Upper lobe of right lung (tissue), 1 donor: ENCODE results near the gene MAP1LC3A. TPM values are rescaled to one million over a fixed set of nuclear protein-coding genes. Genes with fewer than 3 reads are reported as not detected.

Experiments used
- ATAC-seq: fragments of 200-7000 bp; cut with Tn5 transposase; one replicate; pipeline ENCODE4 v1.9.1; 2020; ENCODE audit warnings: mild to moderate bottlenecking, moderate library complexity
- DNase-seq: peaks from one replicate; pipeline ENCODE4 v3.0.0-alpha.2; 2020
- H3K27ac ChIP-seq: fragments of 200-600 bp; one replicate; pipeline ENCODE4 v1.8.0; 2022
- H3K27me3 ChIP-seq: fragments of 200-600 bp; one replicate; pipeline ENCODE4 v1.8.0; 2022; ENCODE audit warnings: mild to moderate bottlenecking
- H3K36me3 ChIP-seq: fragments of 200-600 bp; one replicate; pipeline ENCODE4 v1.8.0; 2022
- H3K4me1 ChIP-seq: fragments of 200-600 bp; one replicate; pipeline ENCODE4 v1.8.0; 2022
- H3K4me3 ChIP-seq: fragments of 200-600 bp; one replicate; pipeline ENCODE4 v1.8.0; 2022; ENCODE audit warnings: mild to moderate bottlenecking
- H3K9me3 ChIP-seq: fragments of 200-600 bp; one replicate; pipeline ENCODE4 v1.8.0; 2022
- intact Hi-C: fragments of 100-400 bp; cut with DNase I; formaldehyde crosslinking; loops from one replicate; pipeline ENCODE4 v1.11.0; 2022
- total RNA-seq: library from RNA; stranded (reverse); fragmentation: NEBNext Ultra II Directional; extraction: Animal tissue kit (Norgen Biotek cat#: 25700); gene quantifications from one replicate; pipeline ENCODE4 v1.2.1, GENCODE V29; 2021
- TF ChIP-seq, protein P1 (sequence below): fragments of 200-600 bp; IDR thresholded peaks from one replicate; pipeline ENCODE4 v1.8.0; 2022; ENCODE audit warnings: antibody characterized with exemption
- donor health status: DM: no; HTN: yes; CAD: no; lungs with severe emphysema.

Gene MAP1LC3A
- total RNA-seq, 1 donor from 2014 or later: 45.9 TPM

DNA sequence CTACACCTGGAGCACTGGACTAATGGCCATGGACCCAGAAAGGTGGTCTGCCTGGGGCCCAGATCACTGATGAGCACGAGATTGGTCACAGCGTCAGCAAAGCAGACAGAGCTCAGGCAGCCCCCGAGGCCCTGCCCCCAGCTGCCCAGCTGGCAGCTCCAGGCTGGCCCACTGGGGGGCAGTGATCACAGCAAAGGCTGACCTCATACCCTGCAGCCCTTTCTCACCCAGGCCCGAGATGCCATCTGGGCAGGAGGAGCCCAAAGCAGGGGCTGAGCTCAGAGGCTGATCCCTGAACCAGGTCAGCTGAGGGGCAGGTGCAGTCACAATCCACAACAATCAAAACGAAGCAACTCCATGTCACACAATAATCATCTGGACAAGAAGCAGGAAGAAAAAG lies 4.1 kb downstream of the MAP1LC3A start:
- H3K4me3 ChIP-seq: no peak overlapping the region
- H3K27me3 ChIP-seq: no peaks in the 10 kb centered on the region
- intact Hi-C loops: no loop called here
- H3K27ac ChIP-seq: no peak overlapping the region
- H3K36me3 ChIP-seq: no peaks in the 10 kb centered on the region
- TF ChIP-seq, protein P1, sequence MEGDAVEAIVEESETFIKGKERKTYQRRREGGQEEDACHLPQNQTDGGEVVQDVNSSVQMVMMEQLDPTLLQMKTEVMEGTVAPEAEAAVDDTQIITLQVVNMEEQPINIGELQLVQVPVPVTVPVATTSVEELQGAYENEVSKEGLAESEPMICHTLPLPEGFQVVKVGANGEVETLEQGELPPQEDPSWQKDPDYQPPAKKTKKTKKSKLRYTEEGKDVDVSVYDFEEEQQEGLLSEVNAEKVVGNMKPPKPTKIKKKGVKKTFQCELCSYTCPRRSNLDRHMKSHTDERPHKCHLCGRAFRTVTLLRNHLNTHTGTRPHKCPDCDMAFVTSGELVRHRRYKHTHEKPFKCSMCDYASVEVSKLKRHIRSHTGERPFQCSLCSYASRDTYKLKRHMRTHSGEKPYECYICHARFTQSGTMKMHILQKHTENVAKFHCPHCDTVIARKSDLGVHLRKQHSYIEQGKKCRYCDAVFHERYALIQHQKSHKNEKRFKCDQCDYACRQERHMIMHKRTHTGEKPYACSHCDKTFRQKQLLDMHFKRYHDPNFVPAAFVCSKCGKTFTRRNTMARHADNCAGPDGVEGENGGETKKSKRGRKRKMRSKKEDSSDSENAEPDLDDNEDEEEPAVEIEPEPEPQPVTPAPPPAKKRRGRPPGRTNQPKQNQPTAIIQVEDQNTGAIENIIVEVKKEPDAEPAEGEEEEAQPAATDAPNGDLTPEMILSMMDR: peak; percentile 40
- no peaks in the 10 kb centered on the region for H3K9me3 ChIP-seq
- H3K4me1 ChIP-seq: peaks cover 4% of the 10 kb centered on the region
- ATAC-seq: no peak
- no peak for DNase-seq

DNA sequence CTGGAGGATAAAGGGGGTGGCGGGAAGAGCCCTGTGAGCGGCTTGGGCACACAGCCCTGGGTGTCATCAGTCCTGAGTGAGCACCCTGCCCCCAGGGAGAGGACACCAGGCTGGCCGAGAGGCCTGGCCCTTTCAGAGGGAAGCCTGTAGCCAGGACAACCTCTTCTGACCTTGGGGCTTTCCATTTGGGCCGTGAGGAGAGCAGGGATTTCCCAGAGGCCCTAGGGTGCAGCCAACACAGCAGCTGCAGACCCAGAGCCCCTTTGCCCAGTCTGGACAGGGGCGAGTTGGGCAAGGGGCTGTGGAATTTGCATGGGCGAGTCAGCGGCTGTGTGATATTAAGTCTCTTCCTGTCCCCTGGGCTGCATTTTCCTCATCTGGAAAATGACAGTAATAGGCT lies 6.3 kb downstream of the MAP1LC3A start:
- H3K27me3 ChIP-seq: no peaks in the 10 kb centered on the region
- H3K4me1 ChIP-seq: no peaks in the 10 kb centered on the region
- H3K4me3 ChIP-seq: no peak overlapping the region
- no peaks in the 10 kb centered on the region for H3K9me3 ChIP-seq
- no peak for ATAC-seq
- H3K36me3 ChIP-seq: no peaks in the 10 kb centered on the region
- TF ChIP-seq, protein P1: no peak
- no peak overlapping the region for H3K27ac ChIP-seq
- intact Hi-C loops: no loop called here
- no peak for DNase-seq

DNA sequence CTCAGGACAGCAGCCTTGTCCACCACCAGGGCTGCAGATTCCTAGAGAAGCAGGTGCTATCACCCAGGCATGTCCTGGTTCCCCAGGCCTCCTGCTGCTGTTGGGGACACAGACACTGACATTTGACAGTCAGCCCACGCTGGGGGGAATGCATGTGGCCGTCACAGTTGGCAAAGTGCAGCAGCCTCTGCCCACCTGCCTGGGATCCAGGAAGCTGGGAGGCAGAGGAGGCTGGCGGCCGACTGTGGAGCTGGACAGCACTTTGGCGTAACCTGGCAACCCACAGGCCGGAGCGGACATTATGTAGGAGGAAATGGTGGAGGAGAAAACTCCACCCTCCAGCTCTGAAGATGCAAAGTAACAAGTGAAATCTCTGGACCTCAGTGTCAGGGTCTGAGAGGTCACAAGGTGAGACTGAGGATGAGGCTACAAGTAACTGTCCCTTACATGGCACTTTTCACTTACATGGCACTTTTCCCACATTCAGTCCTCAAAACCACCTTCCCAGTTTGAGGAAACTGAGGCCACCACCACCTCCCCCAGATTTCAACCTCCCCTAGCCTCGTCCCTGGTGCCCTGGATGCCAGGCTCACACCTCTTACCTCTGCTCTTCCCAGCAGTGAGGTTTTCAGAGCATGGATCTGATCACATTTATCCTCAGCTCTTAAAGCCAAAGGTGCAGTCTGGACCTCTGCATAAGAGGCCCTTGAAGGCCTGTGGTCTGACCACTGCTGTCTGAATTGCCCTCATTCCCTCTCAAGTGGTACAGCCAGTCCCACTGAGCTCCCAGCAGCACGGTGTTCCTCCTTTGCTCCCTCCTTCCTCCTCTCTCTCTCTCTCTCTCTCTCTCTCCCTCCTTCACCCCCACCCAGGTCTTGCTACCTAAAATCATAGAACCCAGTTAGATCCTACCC lies 8.7 kb downstream of the MAP1LC3A start:
- TF ChIP-seq, protein P1: no peak
- Histone ChIP-seq H3K27ac (peak overlapping the region; percentile 66), H3K4me3 (no peak overlapping the region), H3K27me3 (no peaks in the 10 kb centered on the region), H3K4me1 (no peaks in the 10 kb centered on the region), H3K9me3 (no peaks in the 10 kb centered on the region), H3K36me3 (no peaks in the 10 kb centered on the region)
- DNase-seq: no peak
- ATAC-seq: peak; percentile 92
- intact Hi-C loops: no loop called here

- DNase-seq: no peak
- Histone ChIP-seq H3K9me3 (no peaks in the 10 kb centered on the region), H3K36me3 (no peaks in the 10 kb centered on the region), H3K27me3 (no peaks in the 10 kb centered on the region), H3K4me3 (no peak overlapping the region), H3K4me1 (no peaks in the 10 kb centered on the region), H3K27ac (peak overlapping the region; percentile 66)
- TF ChIP-seq, protein P1: no peak
- intact Hi-C loops: no loop called here
- ATAC-seq: peak; percentile 33
These were observed 9.7 kb downstream of the MAP1LC3A start for GRCh38 chr20:34567892-34568865.

GRCh38 chr20:34569598-34569997 lies 11.1 kb downstream of the MAP1LC3A start:
- Histone ChIP-seq H3K9me3 (no peaks in the 10 kb centered on the region), H3K4me1 (no peaks in the 10 kb centered on the region), H3K27ac (no peak overlapping the region), H3K4me3 (no peak overlapping the region), H3K36me3 (no peaks in the 10 kb centered on the region), H3K27me3 (no peaks in the 10 kb centered on the region)
- intact Hi-C loops: no loop called here
- ATAC-seq (no peak), DNase-seq (no peak)
- TF ChIP-seq, protein P1: no peak
